BE2C (cell line): Measurements from ENCODE around the gene AMBRA1.

Source experiments
- DNase-seq: peaks from one replicate; pipeline ENCODE4 v3.0.0-alpha.2; 2020
- H3K27me3 ChIP-seq: fragments of 250-450 bp; sonication (Bioruptor Pico); 2 replicates; pipeline ENCODE4 v1.5.1; 2020; ENCODE audit warnings: mild to moderate bottlenecking
- H3K36me3 ChIP-seq: fragments of 250-450 bp; sonication (Bioruptor Pico); 2 replicates; pipeline ENCODE4 v1.5.1; 2020; ENCODE audit warnings: mild to moderate bottlenecking
- H3K4me1 ChIP-seq: fragments of 250-450 bp; sonication (Bioruptor Pico); 2 replicates; pipeline ENCODE4 v1.5.1; 2020
- H3K4me3 ChIP-seq: 2 replicates; pipeline ENCODE4 v1.5.1; 2011; ENCODE audit warnings: low read depth, low read length
- H3K9me3 ChIP-seq: fragments of 250-450 bp; sonication (Bioruptor Pico); 2 replicates; pipeline ENCODE4 v1.5.1; 2020
- TF ChIP-seq, protein P1 (sequence below): IDR thresholded peaks from 2 replicates; pipeline ENCODE4 v1.5.1; 2012; ENCODE audit warnings: mild to moderate bottlenecking, low read depth, low read length

The AMBRA1 gene

DNA sequence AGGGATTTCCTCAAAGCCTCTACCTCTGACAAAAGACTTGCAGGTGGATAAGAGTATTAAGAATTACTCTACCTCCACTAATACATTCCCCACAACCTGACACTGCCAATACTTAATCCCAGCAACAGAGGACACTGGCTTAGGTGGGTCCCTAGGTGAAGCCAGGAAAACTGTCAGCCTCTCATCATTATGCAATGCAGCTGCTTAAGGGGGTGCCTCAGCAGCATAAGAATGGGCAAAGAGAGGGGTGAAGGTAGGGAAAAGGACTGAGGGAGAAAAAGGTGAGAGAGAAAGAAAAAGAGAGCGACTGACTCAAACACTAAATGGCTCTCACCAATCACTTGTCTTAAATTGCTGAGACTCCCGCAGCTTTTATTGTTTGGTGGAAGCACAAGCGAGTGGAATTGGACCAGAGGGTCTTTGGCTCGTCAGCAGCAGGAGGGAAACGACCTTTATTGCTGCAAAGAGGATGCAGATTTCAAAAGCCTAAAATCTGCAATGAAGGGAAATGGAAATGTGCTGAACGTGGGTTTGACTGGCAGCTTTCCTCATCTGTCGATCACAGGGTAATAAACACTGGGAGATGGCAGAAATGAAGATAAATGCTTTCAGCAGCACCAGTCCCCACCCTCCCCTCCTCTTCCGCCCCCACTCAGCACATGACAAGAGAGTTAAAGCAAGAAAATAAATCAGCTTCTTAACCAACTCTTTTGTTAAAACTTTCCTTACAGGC lies 137.4 kb downstream of the AMBRA1 start:
- no peaks in the 10 kb centered on the region for H3K4me1 ChIP-seq
- no peaks in the 10 kb centered on the region for H3K36me3 ChIP-seq
- no peak overlapping the region for H3K4me3 ChIP-seq
- H3K9me3 ChIP-seq = no peaks in the 10 kb centered on the region
- no peak for DNase-seq
- H3K27me3 ChIP-seq = no peaks in the 10 kb centered on the region
- TF ChIP-seq, protein P1, sequence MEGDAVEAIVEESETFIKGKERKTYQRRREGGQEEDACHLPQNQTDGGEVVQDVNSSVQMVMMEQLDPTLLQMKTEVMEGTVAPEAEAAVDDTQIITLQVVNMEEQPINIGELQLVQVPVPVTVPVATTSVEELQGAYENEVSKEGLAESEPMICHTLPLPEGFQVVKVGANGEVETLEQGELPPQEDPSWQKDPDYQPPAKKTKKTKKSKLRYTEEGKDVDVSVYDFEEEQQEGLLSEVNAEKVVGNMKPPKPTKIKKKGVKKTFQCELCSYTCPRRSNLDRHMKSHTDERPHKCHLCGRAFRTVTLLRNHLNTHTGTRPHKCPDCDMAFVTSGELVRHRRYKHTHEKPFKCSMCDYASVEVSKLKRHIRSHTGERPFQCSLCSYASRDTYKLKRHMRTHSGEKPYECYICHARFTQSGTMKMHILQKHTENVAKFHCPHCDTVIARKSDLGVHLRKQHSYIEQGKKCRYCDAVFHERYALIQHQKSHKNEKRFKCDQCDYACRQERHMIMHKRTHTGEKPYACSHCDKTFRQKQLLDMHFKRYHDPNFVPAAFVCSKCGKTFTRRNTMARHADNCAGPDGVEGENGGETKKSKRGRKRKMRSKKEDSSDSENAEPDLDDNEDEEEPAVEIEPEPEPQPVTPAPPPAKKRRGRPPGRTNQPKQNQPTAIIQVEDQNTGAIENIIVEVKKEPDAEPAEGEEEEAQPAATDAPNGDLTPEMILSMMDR = no peak

DNA sequence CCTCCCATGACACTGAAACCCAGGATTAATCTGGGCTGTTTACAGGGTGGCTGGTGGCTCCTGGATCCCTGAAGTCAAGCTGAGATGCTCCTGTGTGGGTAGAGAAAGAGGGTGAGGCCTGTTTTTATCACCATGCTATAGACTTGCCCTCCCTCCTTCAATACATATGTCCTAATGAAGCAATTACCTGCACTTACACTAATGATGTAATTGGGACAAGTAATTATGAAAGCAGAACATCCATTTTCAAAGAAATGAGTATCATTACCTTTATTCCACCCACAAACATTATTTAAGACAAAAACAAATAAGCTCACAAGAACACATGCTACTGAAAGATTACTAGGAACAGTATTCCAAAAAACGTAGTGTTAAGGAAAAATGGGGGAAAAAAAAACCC lies 138.0 kb downstream of the AMBRA1 start:
- H3K9me3 ChIP-seq = no peaks in the 10 kb centered on the region
- no peak for DNase-seq
- H3K36me3 ChIP-seq = no peaks in the 10 kb centered on the region
- no peaks in the 10 kb centered on the region for H3K27me3 ChIP-seq
- no peaks in the 10 kb centered on the region for H3K4me1 ChIP-seq
- TF ChIP-seq, protein P1 = no peak
- H3K4me3 ChIP-seq = no peak overlapping the region

- no peaks in the 10 kb centered on the region for H3K4me1 ChIP-seq
- no peaks in the 10 kb centered on the region for H3K36me3 ChIP-seq
- peak; percentile 6 for DNase-seq
- H3K9me3 ChIP-seq = no peaks in the 10 kb centered on the region
- no peaks in the 10 kb centered on the region for H3K27me3 ChIP-seq
- TF ChIP-seq, protein P1 = no peak
- no peak overlapping the region for H3K4me3 ChIP-seq
Observed at GRCh38 chr11:46452918-46453517, 140.8 kb downstream of the AMBRA1 start.

DNA sequence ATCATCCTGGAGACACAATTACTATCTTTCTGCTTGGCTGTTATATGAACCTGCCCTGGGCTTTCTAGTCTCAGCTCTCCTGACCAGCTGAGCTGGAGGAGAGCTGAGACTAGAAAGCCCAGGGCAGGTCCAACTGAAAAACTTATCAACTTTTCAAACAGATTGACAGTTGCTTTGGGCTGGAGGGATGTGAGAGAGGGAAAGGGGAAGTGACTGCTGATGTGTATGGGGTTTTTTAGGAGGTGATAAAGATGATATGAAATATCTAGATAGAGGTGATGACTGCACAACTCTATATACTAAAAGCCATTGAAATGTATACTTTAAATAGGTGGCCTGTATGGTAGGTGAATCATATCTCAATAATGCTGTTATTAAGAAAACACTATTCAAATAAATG lies 142.1 kb downstream of the AMBRA1 start:
- H3K27me3 ChIP-seq = no peaks in the 10 kb centered on the region
- no peaks in the 10 kb centered on the region for H3K36me3 ChIP-seq
- H3K4me1 ChIP-seq = no peaks in the 10 kb centered on the region
- H3K4me3 ChIP-seq = no peak overlapping the region
- no peak for DNase-seq
- H3K9me3 ChIP-seq = no peaks in the 10 kb centered on the region
- TF ChIP-seq, protein P1 = no peak

DNA sequence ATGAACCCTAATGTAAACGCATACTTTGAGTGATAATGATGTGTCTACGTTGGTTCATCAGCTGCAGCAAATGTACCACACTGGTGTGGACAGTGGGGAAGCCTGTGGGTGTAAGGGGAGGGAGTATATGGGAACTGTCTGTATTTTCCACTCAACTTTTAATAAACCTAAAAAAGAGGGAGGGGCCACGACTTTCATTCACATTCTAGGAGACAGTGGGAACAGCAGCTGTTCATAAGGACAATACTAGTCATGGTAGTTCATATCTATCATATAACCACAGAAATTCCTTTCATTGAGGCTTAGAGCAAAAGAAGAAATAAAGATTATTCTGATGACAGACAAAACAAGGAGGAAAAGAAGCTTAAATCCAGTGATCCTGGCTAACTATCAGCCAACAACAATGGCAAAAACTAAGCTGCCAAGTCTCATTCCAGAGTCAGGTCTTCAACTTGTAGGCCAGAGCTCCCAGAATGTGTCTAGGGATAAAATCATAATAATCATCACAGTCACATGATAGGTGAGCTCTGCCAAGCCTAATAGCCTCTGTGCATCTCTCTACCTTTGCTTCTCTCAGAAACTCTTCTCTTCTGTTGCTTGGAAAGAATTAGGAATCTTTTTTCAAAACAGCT lies 142.9 kb downstream of the AMBRA1 start:
- H3K4me1 ChIP-seq = no peaks in the 10 kb centered on the region
- no peak for DNase-seq
- H3K4me3 ChIP-seq = no peak overlapping the region
- H3K27me3 ChIP-seq = no peaks in the 10 kb centered on the region
- TF ChIP-seq, protein P1 = no peak
- no peaks in the 10 kb centered on the region for H3K9me3 ChIP-seq
- no peaks in the 10 kb centered on the region for H3K36me3 ChIP-seq

GRCh38 chr11:46447544-46447943 lies 146.3 kb downstream of the AMBRA1 start:
- Histone ChIP-seq H3K4me1 (no peaks in the 10 kb centered on the region), H3K4me3 (no peak overlapping the region), H3K36me3 (no peaks in the 10 kb centered on the region), H3K27me3 (no peaks in the 10 kb centered on the region), H3K9me3 (no peaks in the 10 kb centered on the region)
- TF ChIP-seq, protein P1 = no peak
- no peak for DNase-seq
